Bone marrow (tissue), 2 donors: ENCODE measurements around the gene HHEX.

Experiments
- DNase-seq, 2 donors: peaks; one replicate each; lab custom pipeline; 2025; lab: John Stamatoyannopoulos, UW

The HHEX gene

GRCh38 chr10:92692697-92693533, 3.2 kb downstream of the HHEX start:
- DNase-seq, result no peak

GRCh38 chr10:92693534-92693893, 3.8 kb downstream of the HHEX start:
- DNase-seq, result no peak

GRCh38 chr10:92695679-92696605, 6.2 kb downstream of the HHEX start:
- DNase-seq, result no peak

GRCh38 chr10:92696606-92697383, 7.0 kb downstream of the HHEX start:
- no peak for DNase-seq

- no peak for DNase-seq
These were observed 8.1 kb downstream of the HHEX start for GRCh38 chr10:92697663-92698511.

- no peak for DNase-seq
These were observed 9.4 kb downstream of the HHEX start for GRCh38 chr10:92699193-92699517.

- peak in 1 of 2 donors; percentile 27 for DNase-seq
These were observed 10.0 kb downstream of the HHEX start for GRCh38 chr10:92699518-92700381.

- peak in 1 of 2 donors; percentile 49 for DNase-seq
These were observed 12.7 kb downstream of the HHEX start for GRCh38 chr10:92702301-92702916.

- DNase-seq, result peak in 1 of 2 donors; percentile 40
These were observed 22.5 kb downstream of the HHEX start for GRCh38 chr10:92712016-92712889.

- DNase-seq, result no peak
These were observed 24.5 kb downstream of the HHEX start for GRCh38 chr10:92714152-92714845.

GRCh38 chr10:92714872-92715271, 25.1 kb downstream of the HHEX start:
- no peak for DNase-seq

- no peak for DNase-seq
These were observed 30.5 kb downstream of the HHEX start for GRCh38 chr10:92719991-92720830.

GRCh38 chr10:92720831-92721165, 31.0 kb downstream of the HHEX start:
- no peak for DNase-seq

GRCh38 chr10:92722349-92722748, 32.6 kb downstream of the HHEX start:
- DNase-seq, result no peak

GRCh38 chr10:92727141-92727540, 37.4 kb downstream of the HHEX start:
- no peak for DNase-seq

GRCh38 chr10:92727550-92727949, 37.8 kb downstream of the HHEX start:
- DNase-seq, result no peak

- no peak for DNase-seq
These were observed 40.1 kb downstream of the HHEX start for GRCh38 chr10:92729886-92730285.

GRCh38 chr10:92732958-92733357, 43.2 kb downstream of the HHEX start:
- no peak for DNase-seq
